ENCODE results near the gene LPIN3. TPM values are rescaled to one million over a fixed set of nuclear protein-coding genes. Genes with fewer than 3 reads are reported as not detected.

LPIN3 gene
- total RNA-seq, 6 donors from 2014 or later: 9.4 to 78.6 (median 14.2) TPM

DNA sequence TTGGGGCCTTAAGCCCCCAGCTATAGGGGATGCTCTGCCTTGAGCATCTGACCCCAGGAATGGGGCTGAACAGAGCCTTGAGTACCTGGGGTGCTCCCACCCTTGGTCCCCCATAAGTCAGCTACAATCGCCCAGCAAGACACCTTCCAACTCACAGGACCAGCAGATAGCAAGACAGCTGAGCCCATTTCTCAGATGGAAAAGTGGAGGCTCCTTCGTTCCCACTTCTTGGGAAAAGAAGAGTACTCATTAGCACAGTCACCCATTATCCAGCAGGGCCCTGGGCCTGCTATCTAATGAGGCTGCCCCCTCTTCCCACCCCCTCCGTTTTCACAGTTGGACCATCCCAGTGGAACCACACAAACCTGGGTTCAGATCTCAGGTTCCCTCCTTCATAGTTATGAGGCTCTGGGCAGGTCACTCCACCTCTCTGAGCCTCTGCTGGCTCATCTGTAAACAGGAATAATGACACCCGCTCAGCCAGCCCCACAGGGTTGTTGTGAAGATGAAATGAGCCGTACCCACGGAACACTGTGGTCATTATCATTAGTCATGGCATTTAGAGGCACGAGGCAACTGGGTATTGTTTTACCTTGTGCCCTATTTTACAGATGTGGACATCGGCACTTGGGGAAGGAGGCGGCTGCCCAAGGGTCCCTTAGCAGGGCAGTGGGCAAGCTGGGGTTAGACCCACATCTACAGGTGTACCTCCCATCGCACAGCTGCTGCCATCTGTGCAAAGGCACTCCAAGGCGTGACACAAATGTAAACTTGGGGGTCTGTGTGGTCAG lies 4.5 kb downstream of the LPIN3 start:
- Histone ChIP-seq H3K36me3 (peaks cover 0 to 14% (median 4%) of the 10 kb centered on the region in 4 donors), H3K4me1 (peaks cover 4 to 21% (median 10%) of the 10 kb centered on the region in 4 donors), H3K27ac (no peak overlapping the region), H3K4me3 (no peak overlapping the region), H3K9me3 (no peaks in the 10 kb centered on the region), H3K27me3 (no peaks in the 10 kb centered on the region)
- ATAC-seq (ENCODE audit: low FRiP score in 2 of 2): no peak
- TF ChIP-seq POLR2A (IDR thresholded peaks at IDR 0.05) (no peak), POLR2AphosphoS5 (IDR thresholded peaks at IDR 0.05) (no peak), EP300 (IDR thresholded peaks at IDR 0.05) (no peak)
- TF ChIP-seq, protein P1, sequence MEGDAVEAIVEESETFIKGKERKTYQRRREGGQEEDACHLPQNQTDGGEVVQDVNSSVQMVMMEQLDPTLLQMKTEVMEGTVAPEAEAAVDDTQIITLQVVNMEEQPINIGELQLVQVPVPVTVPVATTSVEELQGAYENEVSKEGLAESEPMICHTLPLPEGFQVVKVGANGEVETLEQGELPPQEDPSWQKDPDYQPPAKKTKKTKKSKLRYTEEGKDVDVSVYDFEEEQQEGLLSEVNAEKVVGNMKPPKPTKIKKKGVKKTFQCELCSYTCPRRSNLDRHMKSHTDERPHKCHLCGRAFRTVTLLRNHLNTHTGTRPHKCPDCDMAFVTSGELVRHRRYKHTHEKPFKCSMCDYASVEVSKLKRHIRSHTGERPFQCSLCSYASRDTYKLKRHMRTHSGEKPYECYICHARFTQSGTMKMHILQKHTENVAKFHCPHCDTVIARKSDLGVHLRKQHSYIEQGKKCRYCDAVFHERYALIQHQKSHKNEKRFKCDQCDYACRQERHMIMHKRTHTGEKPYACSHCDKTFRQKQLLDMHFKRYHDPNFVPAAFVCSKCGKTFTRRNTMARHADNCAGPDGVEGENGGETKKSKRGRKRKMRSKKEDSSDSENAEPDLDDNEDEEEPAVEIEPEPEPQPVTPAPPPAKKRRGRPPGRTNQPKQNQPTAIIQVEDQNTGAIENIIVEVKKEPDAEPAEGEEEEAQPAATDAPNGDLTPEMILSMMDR (IDR thresholded peaks at IDR 0.05): no peak
- WGBS, 2 donors: 91 to 98% methylated on average over 6 to 11 of the region's 11 CpGs
- no peak for DNase-seq

DNA sequence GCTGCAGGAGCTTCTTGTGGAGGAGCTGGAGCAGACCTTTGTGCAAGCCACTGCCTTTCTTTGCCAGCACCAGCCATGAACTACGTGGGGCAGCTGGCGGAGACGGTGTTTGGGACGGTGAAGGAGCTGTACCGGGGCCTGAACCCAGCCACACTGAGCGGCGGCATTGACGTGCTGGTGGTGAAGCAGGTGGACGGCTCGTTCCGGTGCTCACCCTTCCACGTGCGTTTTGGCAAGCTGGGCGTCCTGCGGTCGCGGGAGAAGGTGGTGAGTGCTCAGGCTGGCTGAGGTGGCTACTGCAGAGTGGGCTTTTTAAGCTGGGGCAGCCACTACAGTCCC lies 5.1 kb downstream of the LPIN3 start:
- WGBS, 2 donors: 95% methylated on average over 13 to 17 of the region's 17 CpGs
- H3K4me3 ChIP-seq: no peak overlapping the region
- DNase-seq: no peak
- no peak for TF ChIP-seq POLR2A (IDR thresholded peaks at IDR 0.05)
- no peak for TF ChIP-seq POLR2AphosphoS5 (IDR thresholded peaks at IDR 0.05)
- TF ChIP-seq, protein P1 (IDR thresholded peaks at IDR 0.05): no peak
- no peak for TF ChIP-seq EP300 (IDR thresholded peaks at IDR 0.05)
- no peak for ATAC-seq (ENCODE audit: low FRiP score in 2 of 2)
- no peak overlapping the region for H3K27ac ChIP-seq
- no peaks in the 10 kb centered on the region for H3K9me3 ChIP-seq
- no peaks in the 10 kb centered on the region for H3K27me3 ChIP-seq
- peaks cover 0 to 15% (median 8%) of the 10 kb centered on the region in 4 donors for H3K4me1 ChIP-seq
- H3K36me3 ChIP-seq: peaks cover 0 to 15% (median 6%) of the 10 kb centered on the region in 4 donors

- no peak overlapping the region for H3K4me3 ChIP-seq
- TF ChIP-seq POLR2AphosphoS5 (IDR thresholded peaks at IDR 0.05) (no peak), POLR2A (IDR thresholded peaks at IDR 0.05) (no peak), EP300 (IDR thresholded peaks at IDR 0.05) (no peak)
- TF ChIP-seq, protein P1 (IDR thresholded peaks at IDR 0.05): no peak
- peaks cover 0 to 7% (median 0%) of the 10 kb centered on the region in 4 donors for H3K4me1 ChIP-seq
- no peak for ATAC-seq (ENCODE audit: low FRiP score in 2 of 2)
- no peak for DNase-seq
- H3K27ac ChIP-seq: no peak overlapping the region
- peaks cover 0 to 30% (median 12%) of the 10 kb centered on the region in 4 donors for H3K36me3 ChIP-seq
- H3K27me3 ChIP-seq: no peaks in the 10 kb centered on the region
- no peaks in the 10 kb centered on the region for H3K9me3 ChIP-seq
- 84 to 91% methylated on average over 9 to 11 of the region's 13 CpGs for WGBS, 2 donors
Observed at GRCh38 chr20:41347523-41348429, 7.2 kb downstream of the LPIN3 start.

DNA sequence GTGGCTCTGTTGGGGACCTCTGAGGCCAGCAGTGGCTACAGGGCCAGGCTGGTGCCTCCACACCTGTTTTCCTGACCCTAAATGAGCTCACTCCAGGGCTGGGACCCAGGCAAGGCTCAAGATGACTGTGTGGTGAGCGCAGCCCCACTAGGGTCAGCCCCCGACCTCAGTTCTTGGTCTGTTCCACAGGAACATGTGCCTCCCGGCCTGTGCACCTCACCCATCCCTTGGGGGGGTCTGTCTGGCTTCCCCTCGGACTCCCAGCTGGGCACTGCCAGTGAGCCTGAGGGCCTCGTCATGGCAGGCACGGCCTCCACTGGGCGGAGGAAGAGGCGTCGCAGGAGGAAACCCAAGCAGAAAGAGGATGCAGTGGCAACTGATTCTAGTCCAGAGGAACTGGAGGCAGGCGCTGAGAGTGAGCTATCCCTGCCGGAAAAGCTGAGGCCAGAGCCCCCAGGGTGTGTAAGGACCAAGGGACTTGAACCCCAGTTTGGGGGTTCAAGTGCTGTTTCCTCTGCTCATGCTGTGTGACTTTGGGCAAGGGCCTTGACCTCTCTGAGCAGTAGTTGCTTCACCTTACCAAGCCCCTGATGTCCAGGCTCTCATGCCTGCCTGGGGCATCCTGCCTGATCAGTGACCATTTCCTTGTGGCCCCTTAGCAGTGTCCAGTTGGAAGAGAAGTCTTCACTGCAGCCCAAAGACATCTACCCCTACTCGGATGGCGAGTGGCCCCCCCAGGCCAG lies 8.0 kb downstream of the LPIN3 start:
- TF ChIP-seq, protein P1 (IDR thresholded peaks at IDR 0.05): no peak
- TF ChIP-seq EP300 (IDR thresholded peaks at IDR 0.05): no peak
- TF ChIP-seq POLR2A (IDR thresholded peaks at IDR 0.05): no peak
- no peak for TF ChIP-seq POLR2AphosphoS5 (IDR thresholded peaks at IDR 0.05)
- Histone ChIP-seq H3K9me3 (no peaks in the 10 kb centered on the region), H3K4me1 (peaks cover 0 to 7% (median 0%) of the 10 kb centered on the region in 4 donors), H3K27ac (no peak overlapping the region), H3K27me3 (no peaks in the 10 kb centered on the region), H3K4me3 (no peak overlapping the region), H3K36me3 (peaks cover 0 to 30% (median 12%) of the 10 kb centered on the region in 4 donors)
- WGBS, 2 donors: 89 to 93% methylated on average over 12 to 13 of the region's 13 CpGs
- DNase-seq (no peak), ATAC-seq (ENCODE audit: low FRiP score in 2 of 2) (no peak)

Data from upper lobe of left lung (tissue), 6 donors.